Measurements from ENCODE around the gene PTAFR. TPM values are rescaled to one million over a fixed set of nuclear protein-coding genes. Genes with fewer than 3 reads are reported as not detected.

Gene PTAFR
- total and polyA plus RNA-seq, 2 donors (not counting 1 experiment from before 2014, with no cell fraction given) = under 0.01 to 0.25 TPM

DNA sequence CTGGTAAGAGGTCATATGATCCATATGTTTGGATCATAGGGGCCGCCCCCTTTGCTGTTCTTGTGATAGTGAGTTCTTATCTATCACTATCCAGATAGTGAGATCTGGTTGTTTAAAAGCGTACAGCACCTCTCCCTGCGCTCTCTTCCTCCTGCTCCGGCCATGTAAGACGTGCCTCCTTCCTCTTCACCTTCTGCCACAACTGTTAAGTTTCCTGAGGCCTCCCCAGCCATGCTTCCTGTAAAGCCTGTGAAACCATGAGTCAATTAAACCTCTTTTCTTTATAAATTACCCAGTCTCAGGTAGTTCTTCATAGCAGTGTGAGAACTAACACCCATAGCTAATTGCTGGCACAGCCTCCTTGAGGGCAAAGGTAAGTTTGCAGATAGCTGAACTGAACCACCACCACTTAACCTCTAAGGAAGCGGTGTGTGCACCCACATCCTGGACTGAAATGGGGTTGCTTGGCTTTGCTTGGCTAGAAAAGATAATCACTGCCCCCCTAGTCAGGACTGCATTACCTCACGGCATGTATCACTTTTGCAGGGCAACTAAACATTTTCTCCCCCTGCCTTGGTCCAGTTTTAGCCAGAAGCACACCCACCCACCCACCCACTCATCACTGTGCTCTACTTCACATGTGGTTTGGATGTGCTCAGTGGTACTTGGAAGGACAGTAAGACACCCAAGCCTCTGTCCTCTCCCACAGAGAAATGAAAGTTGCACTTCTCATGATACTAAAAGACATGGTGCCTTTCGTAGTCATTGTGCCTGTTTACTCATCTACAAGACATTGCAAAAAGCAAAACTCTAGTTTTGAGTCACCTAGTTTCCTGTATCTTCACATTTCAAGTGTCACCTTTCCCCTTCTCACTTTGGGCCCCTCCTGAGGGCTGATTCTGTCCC lies 23.1 kb upstream of the PTAFR start:
- no peak overlapping the region for H3K4me2 ChIP-seq (ENCODE audit: extremely low read depth, insufficient read depth, low read length)
- no peak overlapping the region for H3K27ac ChIP-seq (ENCODE audit: insufficient read depth, low read length)
- H3K4me3 ChIP-seq (replicated peaks in 1 of 4; ENCODE audit: control extremely low read depth in 1 of 4, insufficient read depth in 1 of 4, low read depth in 3 of 4, low read length in 4 of 4) = no peak overlapping the region
- H3K79me2 ChIP-seq (ENCODE audit: control insufficient read depth, insufficient read depth, low read length) = no peaks in the 10 kb centered on the region
- H3K4me1 ChIP-seq (ENCODE audit: control insufficient read depth, extremely low read depth, insufficient read depth, low read length) = no peaks in the 10 kb centered on the region
- TF ChIP-seq EZH2 (IDR thresholded peaks at IDR 0.05; ENCODE audit: low read length, missing control alignments) = no peak
- TF ChIP-seq, protein P1, sequence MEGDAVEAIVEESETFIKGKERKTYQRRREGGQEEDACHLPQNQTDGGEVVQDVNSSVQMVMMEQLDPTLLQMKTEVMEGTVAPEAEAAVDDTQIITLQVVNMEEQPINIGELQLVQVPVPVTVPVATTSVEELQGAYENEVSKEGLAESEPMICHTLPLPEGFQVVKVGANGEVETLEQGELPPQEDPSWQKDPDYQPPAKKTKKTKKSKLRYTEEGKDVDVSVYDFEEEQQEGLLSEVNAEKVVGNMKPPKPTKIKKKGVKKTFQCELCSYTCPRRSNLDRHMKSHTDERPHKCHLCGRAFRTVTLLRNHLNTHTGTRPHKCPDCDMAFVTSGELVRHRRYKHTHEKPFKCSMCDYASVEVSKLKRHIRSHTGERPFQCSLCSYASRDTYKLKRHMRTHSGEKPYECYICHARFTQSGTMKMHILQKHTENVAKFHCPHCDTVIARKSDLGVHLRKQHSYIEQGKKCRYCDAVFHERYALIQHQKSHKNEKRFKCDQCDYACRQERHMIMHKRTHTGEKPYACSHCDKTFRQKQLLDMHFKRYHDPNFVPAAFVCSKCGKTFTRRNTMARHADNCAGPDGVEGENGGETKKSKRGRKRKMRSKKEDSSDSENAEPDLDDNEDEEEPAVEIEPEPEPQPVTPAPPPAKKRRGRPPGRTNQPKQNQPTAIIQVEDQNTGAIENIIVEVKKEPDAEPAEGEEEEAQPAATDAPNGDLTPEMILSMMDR (conservative IDR thresholded peaks at IDR 0.05 in 1 of 2, IDR thresholded peaks at IDR 0.05 in 1 of 2; ENCODE audit: low read depth in 1 of 2, low read length in 2 of 2) = no peak
- DNase-seq (ENCODE audit: low read depth in 2 of 2) = no peak
- H3K36me3 ChIP-seq (ENCODE audit: control insufficient read depth, insufficient read depth, low read length) = peaks cover 12% of the 10 kb centered on the region
- no peak overlapping the region for H3K9ac ChIP-seq (ENCODE audit: insufficient read depth, low read length)
- no peaks in the 10 kb centered on the region for H3K27me3 ChIP-seq (ENCODE audit: control insufficient read depth, insufficient read depth, low read length)
- no peaks in the 10 kb centered on the region for H3K9me3 ChIP-seq (ENCODE audit: control insufficient read depth, insufficient read depth, low read depth, low read length)
- no peak overlapping the region for H2AFZ ChIP-seq (ENCODE audit: low read length)
- no peaks in the 10 kb centered on the region for H4K20me1 ChIP-seq (ENCODE audit: control insufficient read depth, extremely low read depth, insufficient read depth, low read length)

DNA sequence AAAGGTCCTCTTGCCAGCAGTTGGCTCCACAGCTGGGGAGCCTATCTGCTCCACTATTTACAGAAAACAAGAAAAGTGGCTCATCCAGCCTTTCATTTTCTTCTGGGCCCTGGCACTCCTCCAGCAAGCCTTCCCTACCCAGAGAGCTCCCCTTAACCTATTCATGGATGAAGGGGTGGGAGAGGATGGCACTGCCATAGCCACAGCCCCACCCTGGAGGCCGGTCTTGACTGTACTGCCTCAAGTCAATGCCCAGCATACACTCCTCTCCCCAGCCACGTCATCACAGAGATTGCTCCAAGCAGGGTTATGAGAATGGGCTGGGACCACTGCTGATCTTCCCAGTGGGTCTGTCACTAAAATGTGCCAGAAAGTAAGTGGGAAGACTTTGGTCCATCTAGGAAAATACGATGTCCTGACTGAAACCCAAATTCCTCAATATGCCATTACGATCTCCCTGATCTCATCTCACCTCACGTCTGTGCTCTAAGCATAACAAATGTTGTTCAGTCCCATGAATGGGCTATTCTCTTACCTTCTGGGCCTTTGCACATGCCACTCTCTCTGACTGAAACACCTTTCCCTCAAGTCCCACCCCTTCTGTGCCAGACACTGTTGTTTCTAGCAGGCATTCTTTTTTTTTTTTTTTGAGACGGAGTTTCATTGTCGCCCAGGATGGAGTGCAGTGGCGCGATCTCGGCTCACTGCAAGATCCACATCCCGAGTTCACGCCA lies 21.4 kb upstream of the PTAFR start:
- no peak overlapping the region for H3K9ac ChIP-seq (ENCODE audit: insufficient read depth, low read length)
- H3K4me3 ChIP-seq (replicated peaks in 1 of 4; ENCODE audit: control extremely low read depth in 1 of 4, insufficient read depth in 1 of 4, low read depth in 3 of 4, low read length in 4 of 4) = no peak overlapping the region
- no peaks in the 10 kb centered on the region for H3K9me3 ChIP-seq (ENCODE audit: control insufficient read depth, insufficient read depth, low read depth, low read length)
- no peaks in the 10 kb centered on the region for H3K79me2 ChIP-seq (ENCODE audit: control insufficient read depth, insufficient read depth, low read length)
- H3K27ac ChIP-seq (ENCODE audit: insufficient read depth, low read length) = no peak overlapping the region
- peaks cover 11% of the 10 kb centered on the region for H3K36me3 ChIP-seq (ENCODE audit: control insufficient read depth, insufficient read depth, low read length)
- TF ChIP-seq, protein P1 (conservative IDR thresholded peaks at IDR 0.05 in 1 of 2, IDR thresholded peaks at IDR 0.05 in 1 of 2; ENCODE audit: low read depth in 1 of 2, low read length in 2 of 2) = no peak
- H3K27me3 ChIP-seq (ENCODE audit: control insufficient read depth, insufficient read depth, low read length) = no peaks in the 10 kb centered on the region
- no peaks in the 10 kb centered on the region for H3K4me1 ChIP-seq (ENCODE audit: control insufficient read depth, extremely low read depth, insufficient read depth, low read length)
- DNase-seq (ENCODE audit: low read depth in 2 of 2) = no peak
- H3K4me2 ChIP-seq (ENCODE audit: extremely low read depth, insufficient read depth, low read length) = no peak overlapping the region
- H2AFZ ChIP-seq (ENCODE audit: low read length) = no peak overlapping the region
- H4K20me1 ChIP-seq (ENCODE audit: control insufficient read depth, extremely low read depth, insufficient read depth, low read length) = no peaks in the 10 kb centered on the region

DNA sequence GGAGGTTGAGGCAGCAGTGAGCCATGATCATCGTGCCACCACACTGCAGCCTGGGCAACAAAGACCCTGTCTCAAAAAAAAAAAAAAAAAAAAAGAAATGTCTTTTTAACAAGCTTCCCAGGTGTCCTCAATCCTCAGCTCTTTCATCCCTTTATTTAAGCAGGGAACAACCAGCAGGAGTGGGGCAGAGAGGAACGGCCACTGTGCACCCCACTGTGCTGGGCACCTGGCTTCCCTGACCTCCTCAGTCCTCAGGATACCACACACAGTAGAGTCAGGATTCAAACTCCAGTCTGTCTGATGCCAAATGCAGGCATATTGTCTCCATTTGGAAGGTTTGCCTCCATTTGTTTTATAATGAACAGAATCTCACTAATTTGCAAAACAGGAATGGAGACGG lies 19.8 kb upstream of the PTAFR start:
- TF ChIP-seq, protein P1 (conservative IDR thresholded peaks at IDR 0.05 in 1 of 2, IDR thresholded peaks at IDR 0.05 in 1 of 2; ENCODE audit: low read depth in 1 of 2, low read length in 2 of 2) = no peak
- no peak for TF ChIP-seq EZH2 (IDR thresholded peaks at IDR 0.05; ENCODE audit: low read length, missing control alignments)
- no peak overlapping the region for H3K4me3 ChIP-seq (replicated peaks in 1 of 4; ENCODE audit: control extremely low read depth in 1 of 4, insufficient read depth in 1 of 4, low read depth in 3 of 4, low read length in 4 of 4)

More for the DNA sequence above, 19.8 kb upstream of the PTAFR start:
- DNase-seq (ENCODE audit: low read depth in 2 of 2) = no peak
- no peaks in the 10 kb centered on the region for H4K20me1 ChIP-seq (ENCODE audit: control insufficient read depth, extremely low read depth, insufficient read depth, low read length)
- H2AFZ ChIP-seq (ENCODE audit: low read length) = no peak overlapping the region
- no peak overlapping the region for H3K9ac ChIP-seq (ENCODE audit: insufficient read depth, low read length)
- no peaks in the 10 kb centered on the region for H3K4me1 ChIP-seq (ENCODE audit: control insufficient read depth, extremely low read depth, insufficient read depth, low read length)
- no peak overlapping the region for H3K27ac ChIP-seq (ENCODE audit: insufficient read depth, low read length)
- H3K36me3 ChIP-seq (ENCODE audit: control insufficient read depth, insufficient read depth, low read length) = peaks cover 8% of the 10 kb centered on the region
- no peak overlapping the region for H3K4me2 ChIP-seq (ENCODE audit: extremely low read depth, insufficient read depth, low read length)
- H3K79me2 ChIP-seq (ENCODE audit: control insufficient read depth, insufficient read depth, low read length) = no peaks in the 10 kb centered on the region
- no peaks in the 10 kb centered on the region for H3K9me3 ChIP-seq (ENCODE audit: control insufficient read depth, insufficient read depth, low read depth, low read length)
- no peaks in the 10 kb centered on the region for H3K27me3 ChIP-seq (ENCODE audit: control insufficient read depth, insufficient read depth, low read length)
